Adrenal gland (tissue), 12 donors: ENCODE results near the gene SH3GLB1. TPM values are rescaled to one million over a fixed set of nuclear protein-coding genes. Genes with fewer than 3 reads are reported as not detected.
A peak's percentile ranks its signal among the peaks of the same experiment; 100 is the strongest.

Source experiments
- DNase-seq, 7 donors: peaks; one replicate each; pipeline ENCODE4 v3.0.0-alpha.2; 2019 to 2020
- H3K27ac ChIP-seq, 5 donors: fragments of 200-600 bp; sonication (generic) in 4 of 5; 1 replicate in 3 of 5; 2 replicates in 2 of 5; pipeline versions ENCODE4 v1.5.1 to v1.8.0; 2016 to 2020; ENCODE audit warnings: mild to moderate bottlenecking in 1 of 5
- H3K27me3 ChIP-seq: fragments of 200-600 bp; 2 replicates; pipeline ENCODE4 v1.8.0; 2021
- H3K36me3 ChIP-seq, 2 donors: fragments of 200-600 bp; replicated peaks in 1 of 2; 1 replicate in 1 of 2; 2 replicates in 1 of 2; pipeline versions ENCODE4 v1.5.1 to v1.8.0; 2018 to 2022
- H3K4me1 ChIP-seq, 2 donors: fragments of 200-600 bp; replicated peaks in 1 of 2; 1 replicate in 1 of 2; 2 replicates in 1 of 2; pipeline versions ENCODE4 v1.5.1 to v1.8.0; 2018 to 2021
- H3K4me3 ChIP-seq, 4 donors: fragments of 200-600 bp; sonication (generic) in 3 of 4; one replicate each; pipeline ENCODE4 v1.5.1; 2016 to 2018
- H3K9me3 ChIP-seq, 3 donors: fragments of 200-600 bp; sonication (generic) in 1 of 3; replicated peaks in 1 of 3; 1 replicate in 2 of 3; 2 replicates in 1 of 3; pipeline versions ENCODE4 v1.5.1 to v1.8.0; 2016 to 2021
- POLR2A ChIP-seq, 2 donors: fragments of 450-650 bp; IDR thresholded peaks; one replicate each; pipeline ENCODE4 v1.6.1; 2017; ENCODE audit warnings: antibody characterized with exemption in 2 of 2, mild to moderate bottlenecking in 2 of 2, moderate library complexity in 1 of 2
- WGBS, 4 donors: extraction: QIAGEN DNeasy Blood & Tissue Kit in 2 of 4; methylation state at CpG; one replicate each; pipeline versions ENCODE4 v1.1.5 to v1.1.7; 2013 to 2017; 5-methylcytosine and 5-hydroxymethylcytosine counted together
- intact Hi-C, 2 donors: fragments of 100-400 bp; cut with DNase I; formaldehyde crosslinking; loops; one replicate each; pipeline versions ENCODE4 v1.14.1 to v1.15.0; 2022 to 2023
- polyA plus RNA-seq, 3 donors: library from polyadenylated mRNA; stranded (reverse); fragments of 200-250 nt in 2 of 3; fragments of 350-450 nt in 1 of 3; fragmentation: Illumina TruSeq in 1 of 3; extraction: RNeasy Lipid Tissue Mini Kit (QIAGEN cat#74804) in 1 of 3; gene quantifications; one replicate each; pipeline ENCODE4 v1.2.3, GENCODE V29; 2013 to 2014
- total RNA-seq, 9 donors: library from RNA; depleted of rRNA in 4 of 9; stranded (reverse); fragments of >200 nt in 4 of 9; fragments of 120-200 nt in 1 of 9; fragmentation: NEBNext Ultra II Directional in 1 of 9; extraction: Animal tissue kit (Norgen Biotek cat#: 25700) in 1 of 9; gene quantifications; one replicate each; pipeline versions ENCODE4 v1.1.0 to v1.2.4, GENCODE V29; 2013 to 2023
- TF ChIP-seq, protein P1 (sequence below), 6 experiments: fragments of 450-650 bp in 4 of 6; fragments of 200-600 bp in 2 of 6; sonication (generic) in 1 of 6; IDR thresholded peaks; 1 replicate in 5 of 6; 2 replicates in 1 of 6; pipeline versions ENCODE4 v1.5.1 to v1.8.0; 2016 to 2021; ENCODE audit warnings: antibody characterized with exemption in 6 of 6, mild to moderate bottlenecking in 2 of 6, moderate library complexity in 1 of 6
- donor health status: healthy with polysubstance abuse.
- donor health status: Bipolar disorder and iron deficiency.
- donor health status: DM: yes; HTN: yes; CAD: no.
- donor health status: DM: no; HTN: no; CAD: no.
- donor health status: DM: no; HTN: no; CAD: no.
- donor health status: DM: yes; HTN: yes; CAD: no.

SH3GLB1 gene
- total and polyA plus RNA-seq, 12 donors: 22.5 to 105 (median 51.3) TPM

DNA sequence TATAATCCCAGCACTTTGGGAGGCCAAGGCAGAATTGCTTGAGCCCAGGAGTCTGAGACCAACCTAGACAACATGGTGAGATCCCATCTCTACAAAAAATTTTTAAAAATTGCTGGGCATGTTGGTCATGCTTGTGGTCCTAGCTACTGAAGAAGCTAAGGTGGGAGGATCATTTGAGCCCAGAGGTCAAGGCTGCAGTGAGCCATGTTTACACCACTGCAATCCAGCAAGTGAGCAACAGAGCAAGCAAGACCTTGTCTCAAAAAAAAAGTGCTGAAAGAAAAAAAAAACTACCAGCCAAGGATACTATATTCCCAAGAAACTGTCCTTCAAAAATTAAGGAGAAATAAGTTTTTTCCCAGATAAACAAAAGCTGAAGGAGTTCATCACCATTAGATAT is 78.1 kb downstream of the SH3GLB1 start:
- intact Hi-C loops: no loop called here
- no peaks in the 10 kb centered on the region for H3K27me3 ChIP-seq
- TF ChIP-seq POLR2A (IDR thresholded peaks at IDR 0.05): no peak
- TF ChIP-seq, protein P1, sequence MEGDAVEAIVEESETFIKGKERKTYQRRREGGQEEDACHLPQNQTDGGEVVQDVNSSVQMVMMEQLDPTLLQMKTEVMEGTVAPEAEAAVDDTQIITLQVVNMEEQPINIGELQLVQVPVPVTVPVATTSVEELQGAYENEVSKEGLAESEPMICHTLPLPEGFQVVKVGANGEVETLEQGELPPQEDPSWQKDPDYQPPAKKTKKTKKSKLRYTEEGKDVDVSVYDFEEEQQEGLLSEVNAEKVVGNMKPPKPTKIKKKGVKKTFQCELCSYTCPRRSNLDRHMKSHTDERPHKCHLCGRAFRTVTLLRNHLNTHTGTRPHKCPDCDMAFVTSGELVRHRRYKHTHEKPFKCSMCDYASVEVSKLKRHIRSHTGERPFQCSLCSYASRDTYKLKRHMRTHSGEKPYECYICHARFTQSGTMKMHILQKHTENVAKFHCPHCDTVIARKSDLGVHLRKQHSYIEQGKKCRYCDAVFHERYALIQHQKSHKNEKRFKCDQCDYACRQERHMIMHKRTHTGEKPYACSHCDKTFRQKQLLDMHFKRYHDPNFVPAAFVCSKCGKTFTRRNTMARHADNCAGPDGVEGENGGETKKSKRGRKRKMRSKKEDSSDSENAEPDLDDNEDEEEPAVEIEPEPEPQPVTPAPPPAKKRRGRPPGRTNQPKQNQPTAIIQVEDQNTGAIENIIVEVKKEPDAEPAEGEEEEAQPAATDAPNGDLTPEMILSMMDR (IDR thresholded peaks at IDR 0.05): no peak
- no peak overlapping the region for H3K27ac ChIP-seq
- H3K36me3 ChIP-seq: no peaks in the 10 kb centered on the region
- peaks cover 0 to 5% of the 10 kb centered on the region in 2 donors for H3K4me1 ChIP-seq
- H3K9me3 ChIP-seq: no peaks in the 10 kb centered on the region
- no peak overlapping the region for H3K4me3 ChIP-seq
- DNase-seq: no peak

DNA sequence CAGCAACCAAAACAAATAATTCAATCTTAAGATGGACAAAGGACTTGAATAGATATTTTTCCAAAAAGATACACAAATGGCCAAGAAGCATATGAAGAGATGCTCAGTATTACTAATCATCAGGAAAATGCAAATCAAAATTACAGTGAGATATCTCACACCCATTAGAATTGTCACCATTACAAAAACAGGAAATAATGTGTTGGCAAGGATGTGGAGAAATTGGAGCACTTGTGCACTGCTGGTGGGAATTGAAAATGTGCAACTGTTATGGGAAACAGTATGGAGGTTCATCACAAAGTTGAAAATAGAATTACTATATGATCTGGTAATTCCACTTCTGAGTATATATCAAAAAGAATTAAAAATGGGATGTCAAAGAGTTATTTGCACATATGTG is 83.2 kb downstream of the SH3GLB1 start:
- TF ChIP-seq, protein P1 (IDR thresholded peaks at IDR 0.05): no peak
- no peak for TF ChIP-seq POLR2A (IDR thresholded peaks at IDR 0.05)
- H3K9me3 ChIP-seq: no peaks in the 10 kb centered on the region
- H3K36me3 ChIP-seq: no peaks in the 10 kb centered on the region
- DNase-seq: no peak
- H3K4me3 ChIP-seq: no peak overlapping the region
- peaks cover 9 to 27% of the 10 kb centered on the region in 2 donors for H3K4me1 ChIP-seq
- no peaks in the 10 kb centered on the region for H3K27me3 ChIP-seq
- H3K27ac ChIP-seq: peak overlapping the region in 2 of 5 donors; percentile 75 to 84
- intact Hi-C loops: no loop called here

DNA sequence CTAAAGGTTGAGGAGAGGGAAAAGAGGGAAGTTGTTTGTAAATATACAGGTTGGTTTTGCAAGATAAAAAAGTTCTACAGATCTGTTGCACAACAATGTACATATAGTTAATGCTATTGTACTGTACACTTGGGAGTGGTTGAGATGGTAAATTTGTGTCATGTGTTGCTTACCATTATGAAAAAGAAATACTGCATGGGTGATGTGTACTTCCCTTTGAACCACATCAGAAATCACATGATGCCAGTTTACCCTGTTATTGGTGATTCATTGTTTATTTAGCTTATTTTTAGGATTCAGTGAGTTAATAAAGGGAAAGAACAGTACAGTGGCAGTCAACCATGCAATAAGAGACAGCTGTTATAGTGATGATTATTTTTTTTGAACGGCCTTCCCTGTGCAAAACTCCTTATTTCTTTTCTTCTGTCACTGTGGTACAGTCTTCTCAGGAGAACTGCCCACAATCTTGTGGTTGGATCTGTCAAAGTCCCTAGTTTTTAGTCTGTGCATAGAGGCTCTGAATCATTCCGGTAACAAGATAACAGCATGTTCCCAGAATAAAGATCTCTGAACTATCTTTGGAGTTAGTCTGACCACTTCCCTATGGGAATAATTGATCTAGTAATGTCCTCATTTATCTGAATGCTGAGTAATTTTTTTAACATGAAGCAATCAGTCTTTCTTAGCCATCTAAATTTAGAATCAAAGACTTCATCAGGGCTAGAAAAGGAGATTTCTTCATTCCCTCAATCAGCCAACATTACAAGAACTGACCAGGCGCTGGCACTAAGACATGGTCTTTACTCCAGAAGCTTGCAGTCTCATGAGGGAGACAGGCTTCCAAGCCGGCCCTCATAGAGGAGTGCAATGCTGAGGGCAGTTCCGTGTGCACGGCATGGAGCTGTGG is 84.2 kb downstream of the SH3GLB1 start:
- DNase-seq: peak in 6 of 7 donors; percentile 44 to 72 (median 65)
- Histone ChIP-seq H3K4me1 (peaks cover 17 to 36% of the 10 kb centered on the region in 2 donors), H3K27me3 (no peaks in the 10 kb centered on the region), H3K9me3 (no peaks in the 10 kb centered on the region), H3K4me3 (no peak overlapping the region), H3K27ac (peak overlapping the region; percentile 11 to 84 (median 66)), H3K36me3 (no peaks in the 10 kb centered on the region)
- TF ChIP-seq, protein P1 (IDR thresholded peaks at IDR 0.05): no peak
- TF ChIP-seq POLR2A (IDR thresholded peaks at IDR 0.05): no peak
- intact Hi-C loops: no loop called here
- 28 to 46% (median 38%) methylated on average over 6 of the region's 6 CpGs for WGBS, 4 donors

DNA sequence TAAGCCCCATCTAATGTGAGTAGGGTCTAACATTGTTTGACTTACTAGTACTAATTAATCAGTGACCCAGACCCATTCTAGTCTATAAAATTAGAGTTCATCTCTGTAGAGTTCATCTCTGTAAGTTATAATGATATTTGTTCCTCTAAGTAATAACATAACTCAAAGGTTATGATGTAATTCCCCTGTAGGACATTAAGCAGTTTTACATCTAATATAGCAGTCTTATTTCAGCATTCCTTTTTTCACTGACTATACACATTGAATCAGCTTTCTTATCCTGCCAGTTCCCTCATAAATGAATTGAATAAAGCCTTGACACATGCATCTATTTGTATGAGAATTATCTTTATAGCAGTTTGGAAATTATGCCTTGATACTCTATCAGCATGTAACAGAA is 90.9 kb downstream of the SH3GLB1 start:
- H3K27ac ChIP-seq: no peak overlapping the region
- H3K27me3 ChIP-seq: no peaks in the 10 kb centered on the region
- no peak overlapping the region for H3K4me3 ChIP-seq
- no peaks in the 10 kb centered on the region for H3K36me3 ChIP-seq
- TF ChIP-seq, protein P1 (IDR thresholded peaks at IDR 0.05): no peak
- no peak for TF ChIP-seq POLR2A (IDR thresholded peaks at IDR 0.05)
- no peak for DNase-seq
- H3K9me3 ChIP-seq: no peaks in the 10 kb centered on the region
- intact Hi-C loops: no loop called here
- peaks cover 9 to 19% of the 10 kb centered on the region in 2 donors for H3K4me1 ChIP-seq

Other genes with a start within 250 kb of the SH3GLB1 start
- gene CLCA1, start 235.6 kb upstream of the SH3GLB1 start, total RNA-seq: under 1 TPM in 3 of 9 donors, not detected in 6; 0.14 to 0.22 (median 0.15) TPM
- gene CLCA1, start 235.6 kb upstream of the SH3GLB1 start, polyA plus RNA-seq: under 1 TPM in 1 of 3 donors, not detected in 2; 0.08 TPM
- gene CLCA4, start 157.5 kb upstream of the SH3GLB1 start, total RNA-seq: under 1 TPM in 1 of 9 donors, not detected in 8; 0.07 TPM
- under 1 TPM in 2 of 3 donors, not detected in 1; 0.20 to 0.24 TPM for gene CLCA4, start 157.5 kb upstream of the SH3GLB1 start, polyA plus RNA-seq
- 100 to 1,000 TPM; 163 to 277 (median 208) TPM for gene SELENOF, start 209.6 kb downstream of the SH3GLB1 start, total RNA-seq
- 100 to 1,000 TPM in 1 of 3 donors, 10 to 100 TPM in 2; 54.1 to 394 (median 62.9) TPM for gene SELENOF, start 209.6 kb downstream of the SH3GLB1 start, polyA plus RNA-seq
- gene HS2ST1, start 210.1 kb downstream of the SH3GLB1 start, total RNA-seq: 100 to 1,000 TPM in 1 of 9 donors, 10 to 100 TPM in 8; 36.7 to 131 (median 49.0) TPM
- gene HS2ST1, start 210.1 kb downstream of the SH3GLB1 start, polyA plus RNA-seq: 10 to 100 TPM; 11.2 to 60.4 (median 12.9) TPM